GM06990 (cell line): Measurements from ENCODE around the gene ATF3.

ENCODE experiments used
- DNase-seq: peaks from one replicate; pipeline ENCODE4 v3.0.0-alpha.2; 2011; ENCODE audit not compliant: insufficient read length; ENCODE audit errors: extremely low read depth
- H3K27me3 ChIP-seq: replicated peaks from 2 replicates; pipeline ENCODE4 v1.6.0; 2011; ENCODE audit warnings: low read length; ENCODE audit not compliant: control insufficient read depth, insufficient read depth
- H3K36me3 ChIP-seq: 2 replicates; pipeline ENCODE4 v1.5.1; 2011; ENCODE audit warnings: low read length; ENCODE audit not compliant: control insufficient read depth, insufficient read depth
- H3K4me3 ChIP-seq: replicated peaks from 2 replicates; pipeline ENCODE4 v1.5.1; 2011; ENCODE audit warnings: low read depth, mild to moderate bottlenecking, control low read depth, low read length
- CTCF ChIP-seq: IDR thresholded peaks from 2 replicates; pipeline ENCODE4 v1.5.1; 2011; ENCODE audit warnings: low read length, control low read depth, mild to moderate bottlenecking, inconsistent platforms; ENCODE audit not compliant: insufficient read depth, poor library complexity, severe bottlenecking

Gene ATF3

GRCh38 chr1:212600071-212600915 is 8.3 kb upstream of the ATF3 start:
- TF ChIP-seq CTCF: no peak
- no peak for DNase-seq
- no peaks in the 10 kb centered on the region for H3K27me3 ChIP-seq
- no peak overlapping the region for H3K4me3 ChIP-seq
- H3K36me3 ChIP-seq: no peaks in the 10 kb centered on the region

GRCh38 chr1:212600980-212601379 is 7.6 kb upstream of the ATF3 start:
- DNase-seq: no peak
- TF ChIP-seq CTCF: no peak
- no peaks in the 10 kb centered on the region for H3K36me3 ChIP-seq
- H3K4me3 ChIP-seq: no peak overlapping the region
- H3K27me3 ChIP-seq: no peaks in the 10 kb centered on the region

GRCh38 chr1:212601524-212601923 is 7.0 kb upstream of the ATF3 start:
- TF ChIP-seq CTCF: no peak
- Histone ChIP-seq H3K4me3 (no peak overlapping the region), H3K36me3 (no peaks in the 10 kb centered on the region), H3K27me3 (no peaks in the 10 kb centered on the region)
- DNase-seq: no peak

GRCh38 chr1:212605441-212606394 is 2.8 kb upstream of the ATF3 start:
- H3K36me3 ChIP-seq: no peaks in the 10 kb centered on the region
- no peak overlapping the region for H3K4me3 ChIP-seq
- no peak for DNase-seq
- no peak for TF ChIP-seq CTCF
- H3K27me3 ChIP-seq: no peaks in the 10 kb centered on the region

- no peaks in the 10 kb centered on the region for H3K36me3 ChIP-seq
- no peak for TF ChIP-seq CTCF
- DNase-seq: no peak
- peak overlapping the region; percentile 86 for H3K4me3 ChIP-seq
- no peaks in the 10 kb centered on the region for H3K27me3 ChIP-seq
Measured at GRCh38 chr1:212606395-212607205, 2.0 kb upstream of the ATF3 start.
